Measurements from ENCODE around the gene IER5L. TPM values are rescaled to one million over a fixed set of nuclear protein-coding genes. Genes with fewer than 3 reads are reported as not detected.

Gene IER5L
- total RNA-seq, 1 donor from 2014 or later: 86.1 TPM

DNA sequence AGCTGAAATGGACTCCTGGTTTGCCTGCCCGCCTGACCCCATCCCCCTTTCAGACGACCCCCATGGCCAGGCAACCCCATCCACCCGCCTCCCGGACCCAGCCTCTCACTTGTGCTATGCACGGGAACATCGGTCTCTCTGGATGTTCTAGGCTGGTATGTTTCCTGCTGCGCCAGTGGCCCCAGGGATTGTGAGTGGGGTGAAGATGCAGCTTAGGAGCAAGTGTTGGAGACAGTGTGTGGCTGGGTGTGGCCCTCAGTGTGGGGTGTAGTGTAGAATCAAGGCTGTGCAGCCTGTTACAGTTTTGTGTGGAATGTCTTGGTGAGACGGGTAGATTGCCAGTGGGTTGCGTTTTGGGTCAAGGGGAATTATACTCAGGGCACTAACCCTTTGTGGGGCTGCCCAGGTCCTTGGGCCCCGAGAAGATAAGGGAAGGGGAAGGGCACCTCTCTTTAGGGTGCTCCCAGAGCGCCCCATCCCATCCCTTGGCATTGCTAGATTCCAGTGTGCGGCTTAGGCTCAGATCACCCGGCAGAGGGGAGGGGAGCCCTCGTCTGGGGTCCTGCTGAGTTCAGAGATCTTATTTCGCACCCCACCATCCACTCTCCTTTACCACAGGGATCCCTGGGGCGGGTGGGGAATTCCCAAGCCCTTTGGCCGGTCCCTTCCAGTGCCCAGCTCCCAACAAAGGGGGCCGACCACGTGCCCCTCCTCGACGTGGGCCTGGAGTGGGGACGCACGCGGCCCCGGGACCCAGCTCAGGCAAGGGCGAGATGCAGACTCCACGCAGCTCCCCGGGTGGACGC is 4.6 kb downstream of the IER5L start:
- Histone ChIP-seq H3K9me3 (no peaks in the 10 kb centered on the region), H3K27ac (peak overlapping the region; percentile 97 to 100), H3K36me3 (no peaks in the 10 kb centered on the region), H3K27me3 (no peaks in the 10 kb centered on the region), H3K4me1 (peaks cover 10 to 22% of the 10 kb centered on the region in 2 donors), H3K4me3 (peak overlapping the region; percentile 81 to 100)
- TF ChIP-seq, protein P1, sequence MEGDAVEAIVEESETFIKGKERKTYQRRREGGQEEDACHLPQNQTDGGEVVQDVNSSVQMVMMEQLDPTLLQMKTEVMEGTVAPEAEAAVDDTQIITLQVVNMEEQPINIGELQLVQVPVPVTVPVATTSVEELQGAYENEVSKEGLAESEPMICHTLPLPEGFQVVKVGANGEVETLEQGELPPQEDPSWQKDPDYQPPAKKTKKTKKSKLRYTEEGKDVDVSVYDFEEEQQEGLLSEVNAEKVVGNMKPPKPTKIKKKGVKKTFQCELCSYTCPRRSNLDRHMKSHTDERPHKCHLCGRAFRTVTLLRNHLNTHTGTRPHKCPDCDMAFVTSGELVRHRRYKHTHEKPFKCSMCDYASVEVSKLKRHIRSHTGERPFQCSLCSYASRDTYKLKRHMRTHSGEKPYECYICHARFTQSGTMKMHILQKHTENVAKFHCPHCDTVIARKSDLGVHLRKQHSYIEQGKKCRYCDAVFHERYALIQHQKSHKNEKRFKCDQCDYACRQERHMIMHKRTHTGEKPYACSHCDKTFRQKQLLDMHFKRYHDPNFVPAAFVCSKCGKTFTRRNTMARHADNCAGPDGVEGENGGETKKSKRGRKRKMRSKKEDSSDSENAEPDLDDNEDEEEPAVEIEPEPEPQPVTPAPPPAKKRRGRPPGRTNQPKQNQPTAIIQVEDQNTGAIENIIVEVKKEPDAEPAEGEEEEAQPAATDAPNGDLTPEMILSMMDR (IDR thresholded peaks at IDR 0.05): no peak
- intact Hi-C loops (cut with DNase I): loop anchor here (1.0 kb wide), 4 partner anchors 34 to 437 kb away; no protein-coding TSS in a partner anchor
- DNase-seq (ENCODE audit: low spot score in 2 of 2): no peak

DNA sequence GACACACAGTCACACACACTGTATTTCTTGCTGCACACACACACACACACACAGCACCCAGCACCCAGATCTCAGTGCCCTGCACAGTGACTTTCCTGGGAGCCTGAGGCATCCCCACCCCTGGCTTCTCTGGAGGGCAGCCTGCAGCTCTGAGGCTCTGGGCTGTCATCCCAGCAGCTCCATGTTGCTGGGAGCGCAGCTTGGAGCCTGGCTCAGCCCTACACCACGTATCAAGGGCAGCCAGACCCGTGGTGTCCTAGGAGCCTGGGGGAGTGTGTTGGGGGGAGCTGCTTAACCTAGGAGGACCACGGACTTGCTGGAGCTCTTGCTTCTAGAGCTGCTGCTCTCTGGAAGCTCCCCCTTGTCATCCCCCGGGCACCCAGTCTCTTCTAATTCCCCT is 5.2 kb downstream of the IER5L start:
- Histone ChIP-seq H3K9me3 (no peaks in the 10 kb centered on the region), H3K4me1 (peaks cover 9 to 25% of the 10 kb centered on the region in 2 donors), H3K4me3 (no peak overlapping the region), H3K36me3 (no peaks in the 10 kb centered on the region), H3K27ac (peak overlapping the region; percentile 97 to 100), H3K27me3 (no peaks in the 10 kb centered on the region)
- TF ChIP-seq, protein P1 (IDR thresholded peaks at IDR 0.05): no peak
- intact Hi-C loops (cut with DNase I): no loop called here
- DNase-seq (ENCODE audit: low spot score in 2 of 2): no peak

DNA sequence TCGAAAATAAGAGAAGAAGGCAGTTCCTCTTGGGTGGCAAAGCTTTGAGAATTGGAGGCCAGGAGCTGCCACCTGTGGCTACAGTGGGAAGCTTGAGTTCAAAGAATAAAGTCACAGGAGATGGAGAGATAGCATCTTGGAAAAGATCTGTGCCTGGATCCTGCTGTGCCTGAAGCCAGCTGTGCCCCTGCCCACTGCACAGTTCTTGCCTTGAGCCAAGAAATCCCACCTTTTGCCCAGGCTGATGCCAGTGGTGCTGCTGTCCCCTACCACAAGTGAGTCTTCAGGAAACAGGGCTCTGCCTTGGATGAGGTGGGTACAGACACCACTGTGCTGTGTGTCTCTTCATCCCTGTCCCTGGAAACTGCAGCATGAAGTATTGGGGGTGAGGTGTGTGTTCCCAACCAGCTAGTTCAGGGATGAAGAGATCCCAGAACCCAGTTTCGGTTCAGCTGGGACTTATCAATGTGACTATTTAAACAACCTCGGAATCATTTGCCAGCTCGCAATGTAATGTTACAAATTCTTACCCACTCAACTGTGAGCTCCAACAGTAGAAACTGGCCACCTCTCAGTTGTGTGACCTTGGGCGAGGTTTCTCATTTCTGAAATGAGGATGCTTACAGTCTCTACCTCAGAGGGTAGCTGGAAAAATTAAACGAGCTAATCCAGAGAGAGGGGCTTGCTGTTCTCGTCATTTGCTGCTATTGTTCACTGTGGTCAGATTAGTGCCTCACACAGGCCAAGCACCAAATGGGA is 5.9 kb downstream of the IER5L start:
- TF ChIP-seq, protein P1 (IDR thresholded peaks at IDR 0.05): no peak
- intact Hi-C loops (cut with DNase I): no loop called here
- H3K4me3 ChIP-seq: no peak overlapping the region
- H3K9me3 ChIP-seq: no peaks in the 10 kb centered on the region
- no peak for DNase-seq (ENCODE audit: low spot score in 2 of 2)
- no peaks in the 10 kb centered on the region for H3K27me3 ChIP-seq
- H3K4me1 ChIP-seq: peaks cover 9 to 30% of the 10 kb centered on the region in 2 donors
- no peaks in the 10 kb centered on the region for H3K36me3 ChIP-seq
- peak overlapping the region; percentile 97 to 100 for H3K27ac ChIP-seq

DNA sequence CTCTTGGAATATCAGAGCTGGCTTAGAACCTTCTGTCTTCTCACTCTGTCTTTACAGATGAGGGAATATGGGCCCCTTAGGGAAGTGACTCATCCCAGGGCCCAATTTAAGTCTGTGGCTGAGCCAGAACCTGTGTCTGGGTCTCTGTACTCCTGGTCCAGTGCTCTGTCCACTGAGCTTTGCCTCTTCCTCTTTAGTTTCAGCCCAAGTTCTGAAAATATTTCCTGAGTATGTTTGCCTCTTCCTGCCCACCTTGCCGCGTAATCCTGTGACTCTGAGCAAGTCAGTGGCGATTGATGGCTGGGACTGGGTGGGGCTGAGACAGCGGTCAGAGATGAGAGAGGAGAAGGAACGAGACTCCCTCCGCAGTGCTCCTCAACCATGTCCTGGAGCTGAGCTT is 7.8 kb downstream of the IER5L start:
- Histone ChIP-seq H3K27me3 (no peaks in the 10 kb centered on the region), H3K9me3 (no peaks in the 10 kb centered on the region), H3K4me3 (no peak overlapping the region), H3K36me3 (no peaks in the 10 kb centered on the region), H3K27ac (peak overlapping the region; percentile 31), H3K4me1 (peaks cover 8 to 36% of the 10 kb centered on the region in 2 donors)
- DNase-seq (ENCODE audit: low spot score in 2 of 2): no peak
- intact Hi-C loops (cut with DNase I): no loop called here
- TF ChIP-seq, protein P1 (IDR thresholded peaks at IDR 0.05): no peak

DNA sequence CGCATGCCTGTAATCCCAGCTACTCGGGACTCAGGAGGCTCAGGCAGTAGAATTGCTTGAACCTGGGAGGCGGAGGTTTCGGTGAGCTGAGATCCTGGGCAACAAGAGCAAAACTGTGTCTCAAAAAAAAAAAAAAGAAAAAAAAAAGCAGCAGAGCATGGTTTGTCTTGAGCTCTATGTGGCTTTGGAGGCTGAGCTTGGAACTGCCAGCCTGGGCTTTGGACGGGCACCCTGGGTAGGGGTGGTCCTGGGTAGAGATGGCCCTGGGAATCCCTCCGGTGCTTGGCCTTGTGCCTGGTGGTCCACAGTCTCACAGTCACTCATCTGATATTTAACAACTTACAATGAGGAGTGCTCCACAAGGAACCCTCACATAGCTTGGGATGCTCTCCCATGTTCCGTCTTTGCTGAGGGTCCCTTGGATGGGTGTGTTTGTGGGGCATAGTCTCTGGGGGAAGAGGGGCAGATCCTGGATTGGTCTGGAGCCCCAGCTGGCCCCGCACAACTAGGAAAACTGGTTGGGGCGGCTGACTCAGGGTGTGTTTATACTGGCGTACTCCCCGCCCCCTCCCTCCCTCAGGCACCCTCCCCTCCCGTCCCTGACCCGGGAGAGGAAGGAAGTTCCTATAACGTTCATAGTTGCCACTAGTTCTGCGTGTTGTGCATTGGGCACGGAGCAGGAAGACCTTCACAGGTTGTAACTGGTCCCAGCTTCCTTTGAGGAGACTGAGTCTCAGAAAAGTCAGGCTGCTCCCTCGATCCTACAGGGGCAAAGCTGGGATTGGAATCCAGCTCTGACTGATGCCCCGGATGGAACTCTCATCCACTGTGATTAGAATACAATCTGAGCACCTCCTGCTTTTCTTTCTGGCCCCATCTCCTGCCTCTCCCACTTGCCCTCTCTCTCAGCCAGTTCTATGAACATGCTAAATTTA is 11.2 kb downstream of the IER5L start:
- peaks cover 0 to 33% of the 10 kb centered on the region in 2 donors for H3K4me1 ChIP-seq
- no peaks in the 10 kb centered on the region for H3K27me3 ChIP-seq
- peak in 1 of 2 donors; percentile 89 for DNase-seq (ENCODE audit: low spot score in 2 of 2)
- no peaks in the 10 kb centered on the region for H3K9me3 ChIP-seq
- peak overlapping the region; percentile 17 to 54 for H3K4me3 ChIP-seq
- no peaks in the 10 kb centered on the region for H3K36me3 ChIP-seq
- intact Hi-C loops (cut with DNase I): no loop called here
- peak overlapping the region; percentile 85 to 92 for H3K27ac ChIP-seq
- TF ChIP-seq, protein P1 (IDR thresholded peaks at IDR 0.05): no peak

Data from ascending aorta (tissue), 2 donors.